ENCODE results near the gene SLC41A1.

Gene SLC41A1

DNA sequence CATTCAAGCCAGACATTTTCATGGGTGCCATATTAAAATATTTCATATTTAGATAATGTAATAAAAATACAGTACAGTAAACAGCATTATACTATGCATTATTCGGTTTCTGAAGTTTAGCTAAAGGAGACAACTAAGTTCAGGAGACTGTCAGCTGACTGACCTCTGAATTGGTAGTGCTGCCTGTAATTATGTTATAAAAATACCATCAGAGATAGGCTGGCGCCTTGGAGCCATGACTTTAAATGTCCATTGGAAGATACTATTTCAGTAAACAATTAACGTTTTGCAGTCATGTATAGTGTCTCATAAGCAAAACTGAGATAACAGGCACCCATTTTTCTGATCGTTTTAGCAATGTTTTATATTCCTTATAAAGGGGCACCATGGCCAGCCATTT is 26.4 kb downstream of the SLC41A1 start:
- no peaks in the 10 kb centered on the region for H3F3A ChIP-seq (ENCODE audit: low read depth)
- no peaks in the 10 kb centered on the region for H3K9me3 ChIP-seq (ENCODE audit: insufficient read depth, low read depth, low read length)
- H3K9me2 ChIP-seq (replicated peaks; ENCODE audit: low read depth, low read length), result no peaks in the 10 kb centered on the region
- no peak overlapping the region for H3K9ac ChIP-seq (ENCODE audit: low read depth, low read length, poor library complexity, severe bottlenecking)
- no peak overlapping the region for H3K4me3 ChIP-seq (ENCODE audit: low read length, poor library complexity, severe bottlenecking)
- H2AFZ ChIP-seq (ENCODE audit: low read length), result no peak overlapping the region
- H3K36me3 ChIP-seq (ENCODE audit: insufficient read depth, low read length), result peaks cover 8% of the 10 kb centered on the region; the same call in 1 of the 2 replicates
- peaks cover 8% of the 10 kb centered on the region for H3K4me1 ChIP-seq (ENCODE audit: insufficient read depth, low read length, poor library complexity, severe bottlenecking)
- H3K4me2 ChIP-seq (ENCODE audit: low read depth, low read length, poor library complexity, severe bottlenecking), result no peak overlapping the region
- TF ChIP-seq EZH2phosphoT487 (IDR thresholded peaks at IDR 0.05; ENCODE audit: borderline replicate concordance), result no peak
- TF ChIP-seq, protein P1, sequence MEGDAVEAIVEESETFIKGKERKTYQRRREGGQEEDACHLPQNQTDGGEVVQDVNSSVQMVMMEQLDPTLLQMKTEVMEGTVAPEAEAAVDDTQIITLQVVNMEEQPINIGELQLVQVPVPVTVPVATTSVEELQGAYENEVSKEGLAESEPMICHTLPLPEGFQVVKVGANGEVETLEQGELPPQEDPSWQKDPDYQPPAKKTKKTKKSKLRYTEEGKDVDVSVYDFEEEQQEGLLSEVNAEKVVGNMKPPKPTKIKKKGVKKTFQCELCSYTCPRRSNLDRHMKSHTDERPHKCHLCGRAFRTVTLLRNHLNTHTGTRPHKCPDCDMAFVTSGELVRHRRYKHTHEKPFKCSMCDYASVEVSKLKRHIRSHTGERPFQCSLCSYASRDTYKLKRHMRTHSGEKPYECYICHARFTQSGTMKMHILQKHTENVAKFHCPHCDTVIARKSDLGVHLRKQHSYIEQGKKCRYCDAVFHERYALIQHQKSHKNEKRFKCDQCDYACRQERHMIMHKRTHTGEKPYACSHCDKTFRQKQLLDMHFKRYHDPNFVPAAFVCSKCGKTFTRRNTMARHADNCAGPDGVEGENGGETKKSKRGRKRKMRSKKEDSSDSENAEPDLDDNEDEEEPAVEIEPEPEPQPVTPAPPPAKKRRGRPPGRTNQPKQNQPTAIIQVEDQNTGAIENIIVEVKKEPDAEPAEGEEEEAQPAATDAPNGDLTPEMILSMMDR (conservative IDR thresholded peaks at IDR 0.05; ENCODE audit: low read length), result no peak
- H3K27me3 ChIP-seq (ENCODE audit: insufficient read depth, low read length, poor library complexity, severe bottlenecking), result no peaks in the 10 kb centered on the region
- H4K20me1 ChIP-seq (ENCODE audit: insufficient read depth, low read length, poor library complexity, severe bottlenecking), result no peaks in the 10 kb centered on the region
- no peaks in the 10 kb centered on the region for H3K79me2 ChIP-seq (ENCODE audit: insufficient read depth, low read length)

DNA sequence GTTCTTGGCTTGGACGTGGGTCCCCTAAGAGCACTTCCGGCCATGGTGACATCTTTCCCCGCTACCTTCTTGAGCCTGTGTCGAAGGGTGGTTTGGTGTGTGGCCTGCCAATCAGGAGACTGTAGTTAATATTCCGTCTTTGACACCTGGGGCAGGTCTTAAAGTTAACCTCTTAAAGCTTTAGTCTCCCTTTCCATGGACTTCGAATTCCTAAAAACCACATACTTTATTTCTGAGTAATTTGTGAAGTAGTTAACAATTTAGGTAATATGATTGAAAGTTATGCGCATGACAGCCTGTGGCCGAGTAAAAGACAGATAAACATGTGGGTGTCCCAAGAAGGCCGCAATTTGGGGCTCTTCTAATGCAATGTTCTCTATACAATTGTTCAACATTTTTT is 27.6 kb downstream of the SLC41A1 start:
- no peak overlapping the region for H2AFZ ChIP-seq (ENCODE audit: low read length)
- no peak for TF ChIP-seq EZH2phosphoT487 (IDR thresholded peaks at IDR 0.05; ENCODE audit: borderline replicate concordance)
- TF ChIP-seq, protein P1 (conservative IDR thresholded peaks at IDR 0.05; ENCODE audit: low read length), result no peak
- H3K4me3 ChIP-seq (ENCODE audit: low read length, poor library complexity, severe bottlenecking), result no peak overlapping the region
- no peaks in the 10 kb centered on the region for H3K9me2 ChIP-seq (replicated peaks; ENCODE audit: low read depth, low read length)
- H3K79me2 ChIP-seq (ENCODE audit: insufficient read depth, low read length), result no peaks in the 10 kb centered on the region
- H3K9ac ChIP-seq (ENCODE audit: low read depth, low read length, poor library complexity, severe bottlenecking), result no peak overlapping the region
- peaks cover 8% of the 10 kb centered on the region for H3K4me1 ChIP-seq (ENCODE audit: insufficient read depth, low read length, poor library complexity, severe bottlenecking)
- no peaks in the 10 kb centered on the region for H3K9me3 ChIP-seq (ENCODE audit: insufficient read depth, low read depth, low read length)
- H4K20me1 ChIP-seq (ENCODE audit: insufficient read depth, low read length, poor library complexity, severe bottlenecking), result no peaks in the 10 kb centered on the region
- no peak overlapping the region for H3K4me2 ChIP-seq (ENCODE audit: low read depth, low read length, poor library complexity, severe bottlenecking)
- no peaks in the 10 kb centered on the region for H3K27me3 ChIP-seq (ENCODE audit: insufficient read depth, low read length, poor library complexity, severe bottlenecking)
- no peaks in the 10 kb centered on the region for H3F3A ChIP-seq (ENCODE audit: low read depth)
- H3K36me3 ChIP-seq (ENCODE audit: insufficient read depth, low read length), result peaks cover 4% of the 10 kb centered on the region; the same call in 1 of the 2 replicates

DNA sequence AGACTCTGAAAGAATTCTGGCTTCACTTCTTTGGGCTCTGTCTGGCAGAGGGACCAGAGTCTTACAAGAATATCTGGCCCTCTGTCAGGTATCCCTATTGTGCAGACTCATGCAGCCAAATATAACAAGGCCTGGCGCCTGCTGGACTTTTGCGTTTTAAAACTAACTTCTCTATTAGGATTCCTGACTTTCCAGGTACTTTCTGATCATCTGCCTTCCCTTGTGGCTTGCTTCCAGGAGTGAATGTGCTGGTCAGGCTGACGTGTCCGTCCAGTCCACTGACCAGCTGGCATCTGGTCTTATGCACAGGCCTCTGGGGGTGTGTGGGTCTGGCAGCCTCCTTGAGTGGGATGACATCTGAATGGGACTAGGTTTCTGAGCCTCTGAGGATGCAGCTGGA is 29.1 kb downstream of the SLC41A1 start:
- no peak for TF ChIP-seq EZH2phosphoT487 (IDR thresholded peaks at IDR 0.05; ENCODE audit: borderline replicate concordance)
- TF ChIP-seq, protein P1 (conservative IDR thresholded peaks at IDR 0.05; ENCODE audit: low read length), result no peak
- no peaks in the 10 kb centered on the region for H3K79me2 ChIP-seq (ENCODE audit: insufficient read depth, low read length)
- no peaks in the 10 kb centered on the region for H3K9me2 ChIP-seq (replicated peaks; ENCODE audit: low read depth, low read length)
- H3K36me3 ChIP-seq (ENCODE audit: insufficient read depth, low read length), result no peaks in the 10 kb centered on the region
- H3K9ac ChIP-seq (ENCODE audit: low read depth, low read length, poor library complexity, severe bottlenecking), result no peak overlapping the region
- H3K27me3 ChIP-seq (ENCODE audit: insufficient read depth, low read length, poor library complexity, severe bottlenecking), result no peaks in the 10 kb centered on the region
- no peaks in the 10 kb centered on the region for H3K9me3 ChIP-seq (ENCODE audit: insufficient read depth, low read depth, low read length)
- no peak overlapping the region for H3K4me2 ChIP-seq (ENCODE audit: low read depth, low read length, poor library complexity, severe bottlenecking)
- H3K4me1 ChIP-seq (ENCODE audit: insufficient read depth, low read length, poor library complexity, severe bottlenecking), result peaks cover 8% of the 10 kb centered on the region
- H4K20me1 ChIP-seq (ENCODE audit: insufficient read depth, low read length, poor library complexity, severe bottlenecking), result no peaks in the 10 kb centered on the region
- no peak overlapping the region for H2AFZ ChIP-seq (ENCODE audit: low read length)
- no peak overlapping the region for H3K4me3 ChIP-seq (ENCODE audit: low read length, poor library complexity, severe bottlenecking)
- no peaks in the 10 kb centered on the region for H3F3A ChIP-seq (ENCODE audit: low read depth)

All from Loucy (cell line).